HCT116 (cell line): ENCODE results near the gene CASK. TPM values are rescaled to one million over a fixed set of nuclear protein-coding genes. Genes with fewer than 3 reads are reported as not detected.

ENCODE experiments used
- ATAC-seq: fragments of 200-7000 bp; cut with Tn5 transposase; 2 replicates; pipeline ENCODE4 v1.9.1; 2020; ENCODE audit warnings: mild to moderate bottlenecking, moderate library complexity
- BruUV-seq: library from RNA; stranded (reverse); fragments of 400-500 nt; replicated peaks from 2 replicates; lab custom pipeline; 2021; lab: Mats Ljungman, UMichigan
- CTCF ChIA-PET: fragments of 300-600 bp; sonication (Branson Sonifier 250); formaldehyde crosslinking; loops from one replicate; lab custom pipeline; 2021; ENCODE audit warnings: antibody characterized with exemption; lab: Charles Lee
- POLR2A ChIA-PET: fragments of 300-600, 350-600 bp; sonication (Branson Sonifier 250); formaldehyde crosslinking; loops from one replicate; lab custom pipeline; 2021; ENCODE audit warnings: antibody characterized with exemption; lab: Charles Lee
- RAD21 ChIA-PET, 2 experiments: fragments of 300-600 bp; sonication (Branson Sonifier 250); formaldehyde crosslinking; loops; one replicate each; lab custom pipeline; 2023; ENCODE audit warnings: low total read pairs in 2 of 2; ENCODE audit not compliant: uncharacterized antibody in 2 of 2, unreplicated experiment in 2 of 2, low non-redundant PET in 1 of 2; lab: Charles Lee
- DNase-seq: peaks from one replicate; pipeline ENCODE4 v3.0.0-alpha.2; 2010; ENCODE audit warnings: low read depth, low spot score
- H2AFZ ChIP-seq: fragments of 200-600 bp; shearing (Covaris generic), sonication (generic); 2 replicates; pipeline ENCODE4 v1.6.1; 2017; ENCODE audit warnings: low read depth, mixed run types, mixed read lengths, antibody characterized with exemption, low read length; ENCODE audit not compliant: poor library complexity, severe bottlenecking
- H3K27ac ChIP-seq: 2 replicates; pipeline ENCODE4 v1.5.1; 2012; ENCODE audit warnings: low read depth, low read length
- H3K27me3 ChIP-seq: fragments of 200-600 bp; sonication (generic); 2 replicates; pipeline ENCODE4 v1.6.1; 2016; ENCODE audit warnings: mixed run types, low read length, mixed read lengths; ENCODE audit not compliant: insufficient read depth
- H3K36me3 ChIP-seq, 2 experiments: fragments of 200-500 bp in 1 of 2; fragments of 200-600 bp in 1 of 2; sonication (Bioruptor generic) in 1 of 2; sonication (generic) in 1 of 2; 2 replicates each; pipeline versions ENCODE4 v1.5.1 to v1.6.1; 2014 to 2016; ENCODE audit warnings: low read length in 2 of 2, inconsistent platforms in 1 of 2, mixed read lengths in 1 of 2, mixed run types in 1 of 2; ENCODE audit not compliant: insufficient read depth in 2 of 2, control insufficient read depth in 1 of 2
- H3K4me1 ChIP-seq, 2 experiments: fragments of 200-600 bp in 1 of 2; sonication (generic) in 1 of 2; 2 replicates each; pipeline versions ENCODE4 v1.5.1 to v1.6.1; 2012 to 2017; ENCODE audit warnings: low read length in 2 of 2, inconsistent platforms in 1 of 2, mild to moderate bottlenecking in 1 of 2, mixed read lengths in 1 of 2, mixed run types in 1 of 2, moderate library complexity in 1 of 2; ENCODE audit not compliant: insufficient read depth in 2 of 2, control insufficient read depth in 1 of 2
- H3K4me2 ChIP-seq: fragments of 200-600 bp; sonication (generic); 2 replicates; pipeline ENCODE4 v1.6.1; 2017; ENCODE audit warnings: mixed run types, low read length, mixed read lengths
- H3K4me3 ChIP-seq, 2 experiments: fragments of 200-600 bp in 1 of 2; sonication (generic) in 1 of 2; replicated peaks in 1 of 2; 2 replicates each; pipeline ENCODE4 v1.5.1; 2011 to 2016; ENCODE audit warnings: low read length in 2 of 2, control low read depth in 1 of 2, low read depth in 1 of 2, mild to moderate bottlenecking in 1 of 2, mixed read lengths in 1 of 2, mixed run types in 1 of 2
- H3K79me2 ChIP-seq: fragments of 200-600 bp; sonication (generic); 2 replicates; pipeline ENCODE4 v1.6.1; 2017; ENCODE audit warnings: mild to moderate bottlenecking, mixed run types, low read length, moderate library complexity, mixed read lengths; ENCODE audit not compliant: insufficient read depth
- H3K9ac ChIP-seq: fragments of 200-600 bp; sonication (generic); 2 replicates; pipeline ENCODE4 v1.6.1; 2016; ENCODE audit warnings: low read length, mixed read lengths
- H3K9me2 ChIP-seq: fragments of 200-600 bp; sonication (generic), shearing (Covaris generic); 2 replicates; pipeline ENCODE4 v1.6.1; 2017; ENCODE audit warnings: mixed run types, mild to moderate bottlenecking, moderate library complexity; ENCODE audit not compliant: insufficient read depth
- H3K9me3 ChIP-seq, 2 experiments: fragments of 200-500 bp in 1 of 2; fragments of 200-600 bp in 1 of 2; sonication (Bioruptor generic) in 1 of 2; sonication (generic) in 1 of 2; 2 replicates each; pipeline ENCODE4 v1.6.1; 2014 to 2017; ENCODE audit warnings: low read length in 2 of 2, mixed read lengths in 2 of 2, inconsistent platforms in 1 of 2, low read depth in 1 of 2, mild to moderate bottlenecking in 1 of 2, mixed run types in 1 of 2, moderate library complexity in 1 of 2; ENCODE audit not compliant: control insufficient read depth in 1 of 2, insufficient read depth in 1 of 2
- H4K20me1 ChIP-seq: fragments of 200-600 bp; sonication (generic), shearing (Covaris generic); 2 replicates; pipeline ENCODE4 v1.6.1; 2017; ENCODE audit warnings: mixed run types, mild to moderate bottlenecking, moderate library complexity; ENCODE audit not compliant: insufficient read depth
- ATF3 ChIP-seq: IDR thresholded peaks from 2 replicates; pipeline ENCODE4 v1.6.1; 2012
- CTCF ChIP-seq, 3 experiments: fragments of 200-600 bp in 1 of 3; sonication (generic) in 1 of 3; IDR thresholded peaks in 2 of 3; conservative IDR thresholded peaks in 1 of 3; 2 replicates each; pipeline ENCODE4 v1.5.1; 2012 to 2017; ENCODE audit warnings: low read depth in 2 of 3, low read length in 2 of 3, antibody characterized with exemption in 1 of 3, borderline replicate concordance in 1 of 3, control low read depth in 1 of 3, mild to moderate bottlenecking in 1 of 3, mixed read lengths in 1 of 3, mixed run types in 1 of 3, moderate library complexity in 1 of 3; ENCODE audit not compliant: insufficient read depth in 1 of 3
- EGR1 ChIP-seq: IDR thresholded peaks from 2 replicates; pipeline ENCODE4 v1.6.1; 2012; ENCODE audit warnings: low read depth
- JUND ChIP-seq: IDR thresholded peaks from 2 replicates; pipeline ENCODE4 v1.6.1; 2012
- MAX ChIP-seq: IDR thresholded peaks from 2 replicates; pipeline ENCODE4 v1.6.1; 2012
- POLR2AphosphoS5 ChIP-seq: IDR thresholded peaks from 2 replicates; pipeline ENCODE4 v1.6.1; 2011; ENCODE audit warnings: mild to moderate bottlenecking, low read depth, low read length, moderate library complexity
- SIN3A ChIP-seq: IDR thresholded peaks from 2 replicates; pipeline ENCODE4 v1.6.1; 2012; ENCODE audit warnings: low read depth
- SP1 ChIP-seq: IDR thresholded peaks from 2 replicates; pipeline ENCODE4 v1.6.1; 2012; ENCODE audit warnings: low read depth
- SRF ChIP-seq: IDR thresholded peaks from 2 replicates; pipeline ENCODE4 v1.6.1; 2012; ENCODE audit warnings: low read depth
- TCF7L2 ChIP-seq: IDR thresholded peaks from 2 replicates; pipeline ENCODE4 v1.7.0; 2011; ENCODE audit warnings: borderline replicate concordance, inconsistent platforms; ENCODE audit not compliant: insufficient read depth, insufficient read length; ENCODE audit errors: extremely low read depth
- ZBTB33 ChIP-seq: IDR thresholded peaks from 2 replicates; pipeline ENCODE4 v1.6.1; 2011; ENCODE audit warnings: mild to moderate bottlenecking, low read length, moderate library complexity; ENCODE audit not compliant: insufficient replicate concordance; ENCODE audit errors: extremely low read depth
- ZFX ChIP-seq: fragments of 450-650 bp; IDR thresholded peaks from 2 replicates; pipeline ENCODE4 v1.6.1; 2017
- ZNF274 ChIP-seq: fragments of 200-500 bp; sonication (Bioruptor generic); IDR thresholded peaks from 2 replicates; pipeline ENCODE4 v1.6.1; 2014; ENCODE audit warnings: mild to moderate bottlenecking, low read depth, low read length, inconsistent platforms
- intact Hi-C: fragments of 100-400 bp; cut with micrococcal nuclease; formaldehyde crosslinking; loops from 2 replicates; pipeline ENCODE4 v1.10.0; 2022
- total RNA-seq: library from RNA; stranded (reverse); gene quantifications from one replicate; pipeline ENCODE4 v1.2.1, GENCODE V29; 2021; ENCODE audit not compliant: unreplicated experiment

The CASK gene
- total RNA-seq, 1 experiment from 2014 or later = 39.0 TPM

GRCh38 chrX:41604177-41604576 lies 319.2 kb downstream of the CASK start:
- Histone ChIP-seq H3K4me3 (no peak overlapping the region), H3K79me2 (no peaks in the 10 kb centered on the region), H2AFZ (no peak overlapping the region), H3K9me3 (no peaks in the 10 kb centered on the region), H3K27me3 (no peaks in the 10 kb centered on the region), H4K20me1 (no peaks in the 10 kb centered on the region), H3K27ac (no peak overlapping the region), H3K4me1 (peaks cover 0 to 5% of the 10 kb centered on the region in 2 experiments; a peak in 2 of 4 replicates), H3K9me2 (no peaks in the 10 kb centered on the region), H3K9ac (no peak overlapping the region), H3K4me2 (no peak overlapping the region), H3K36me3 (no peaks in the 10 kb centered on the region)
- DNase-seq (no peak), ATAC-seq (no peak)
- ChIA-PET POLR2A (no interaction called here), RAD21 (no interaction called here), CTCF (no interaction called here)
- TF ChIP-seq ZNF274 (no peak), ATF3 (no peak), ZBTB33 (no peak), SRF (no peak), EGR1 (no peak)
- intact Hi-C loops = no loop called here
- no TSS peak for BruUV-seq

GRCh38 chrX:41603596-41603995 lies 319.8 kb downstream of the CASK start:
- no peak overlapping the region for H3K4me2 ChIP-seq
- intact Hi-C loops = no loop called here
- no peak overlapping the region for H3K4me3 ChIP-seq
- ATAC-seq (no peak), DNase-seq (no peak)
- RAD21 ChIA-PET = no interaction called here
- CTCF ChIA-PET = no interaction called here
- POLR2A ChIA-PET = no interaction called here
- no peaks in the 10 kb centered on the region for H4K20me1 ChIP-seq
- H2AFZ ChIP-seq = no peak overlapping the region
- no TSS peak for BruUV-seq
- H3K27me3 ChIP-seq = no peaks in the 10 kb centered on the region
- H3K27ac ChIP-seq = no peak overlapping the region
- H3K4me1 ChIP-seq = peaks cover 0 to 5% of the 10 kb centered on the region in 2 experiments; a peak in 2 of 4 replicates
- H3K9me2 ChIP-seq = no peaks in the 10 kb centered on the region
- H3K9me3 ChIP-seq = no peaks in the 10 kb centered on the region
- no peak overlapping the region for H3K9ac ChIP-seq
- H3K36me3 ChIP-seq = no peaks in the 10 kb centered on the region
- no peaks in the 10 kb centered on the region for H3K79me2 ChIP-seq
- TF ChIP-seq MAX = no peak
- TF ChIP-seq SP1 = no peak
- TF ChIP-seq POLR2AphosphoS5 = no peak
- no peak for TF ChIP-seq ZNF274
- no peak for TF ChIP-seq EGR1
- no peak for TF ChIP-seq JUND
- no peak for TF ChIP-seq TCF7L2
- TF ChIP-seq CTCF (IDR thresholded peaks at IDR 0.05 in 2 of 3, conservative IDR thresholded peaks at IDR 0.05 in 1 of 3; ENCODE audit: borderline replicate concordance in 1 of 3, insufficient read depth in 1 of 3, low read depth in 2 of 3, low read length in 2 of 3) = no peak
- no peak for TF ChIP-seq SIN3A
- TF ChIP-seq ZFX = no peak
